NAMALWA (cell line): Measurements from ENCODE around the gene RPL15.
"Not testable (repeated sequence)": the region's sequence is repeated elsewhere in the genome, so short reads cannot be mapped to it uniquely, and the experiment has no call there.

Experiments
- DNase-seq: peaks from one replicate; pipeline ENCODE4 v3.0.0-alpha.2; 2015; ENCODE audit warnings: low spot score

Gene RPL15

DNA sequence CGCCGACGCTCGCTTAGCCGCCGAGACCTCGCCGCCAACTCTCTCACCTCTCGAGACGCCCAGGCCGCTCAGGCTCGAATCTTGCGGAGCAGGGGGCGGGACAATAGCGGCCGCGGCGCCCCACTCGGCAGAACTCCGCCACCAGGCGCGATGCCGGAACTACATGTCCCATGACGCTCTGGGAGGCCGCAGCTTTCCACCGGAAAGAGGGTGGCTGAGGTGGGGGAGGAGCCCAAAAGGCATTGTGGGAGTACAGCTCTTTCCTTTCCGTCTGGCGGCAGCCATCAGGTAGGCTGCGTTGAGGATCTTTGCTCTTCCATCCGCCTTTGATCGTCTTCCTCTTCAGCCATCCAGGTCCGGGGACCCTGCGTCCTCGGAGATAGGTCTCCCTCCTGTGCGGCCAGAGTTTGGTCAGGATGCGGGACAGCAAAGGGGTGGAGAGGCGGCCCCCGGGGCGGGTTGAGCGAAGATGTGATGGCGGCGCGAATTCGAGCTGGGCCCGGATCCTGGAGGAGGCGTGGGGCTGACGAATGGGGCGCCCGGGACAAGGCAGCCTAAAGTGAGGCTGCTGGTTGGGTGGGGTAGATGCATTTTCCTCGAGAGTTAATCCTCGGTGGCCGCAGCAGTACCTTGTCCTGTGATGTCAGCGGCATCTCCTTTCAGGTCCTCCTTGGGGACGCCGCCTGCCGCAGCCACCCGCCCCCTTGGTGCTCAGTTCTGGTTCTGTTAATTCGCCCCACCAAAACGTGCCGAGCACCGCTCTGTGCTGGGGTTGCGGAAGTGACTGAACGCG is at the start of gene RPL15, which contains the start of gene NKIRAS1:
TSS of gene RPL15 (plus strand) at position 247 of the 793 bp plus-strand sequence. CDS start 728 bp downstream, outside the sequence.
TSS of gene NKIRAS1 (minus strand) at position 105 of the 793 bp plus-strand sequence. CDS start 6,086 bp downstream, outside the sequence.
- peak; percentile 98 for DNase-seq

DNA sequence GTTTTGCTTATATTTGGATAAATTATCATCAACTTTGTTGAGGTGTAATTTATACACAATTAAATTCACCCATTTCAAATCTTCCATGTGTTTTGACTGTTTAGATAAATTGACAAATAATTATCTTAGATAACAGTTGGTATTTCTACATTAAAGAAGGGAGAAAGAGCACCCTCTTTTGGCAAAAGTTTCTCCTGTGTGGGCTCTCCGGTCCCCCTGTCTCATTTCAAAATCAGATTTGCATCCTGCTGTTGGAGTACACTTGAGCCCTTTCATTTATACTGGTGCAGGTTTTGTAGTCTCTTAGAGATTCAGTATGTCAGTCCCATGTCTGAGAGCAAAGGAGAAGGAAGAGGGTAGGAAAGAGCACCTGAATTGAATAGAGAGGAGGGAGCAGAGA is 49.5 kb upstream of the RPL15 start:
- peak; percentile 39 for DNase-seq

DNA sequence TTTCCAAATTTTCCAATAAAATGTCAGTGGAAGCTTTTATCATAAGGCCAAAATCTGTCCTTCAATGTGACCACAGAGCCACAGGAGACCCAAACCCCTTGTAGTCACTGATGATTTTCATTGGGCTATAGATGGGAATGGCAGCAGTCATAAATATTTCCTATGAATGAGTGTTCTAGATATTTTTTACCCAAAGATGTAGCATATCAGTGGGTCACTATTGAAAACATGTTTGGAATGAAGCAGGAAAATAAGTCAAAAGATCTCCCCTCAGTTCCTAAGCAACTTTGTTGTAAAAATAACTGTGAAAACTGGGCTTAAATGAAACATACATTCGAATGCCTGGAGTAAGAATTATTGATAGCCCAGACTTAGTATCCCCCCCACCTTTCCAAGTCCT is 49.1 kb upstream of the RPL15 start:
- no peak for DNase-seq

DNA sequence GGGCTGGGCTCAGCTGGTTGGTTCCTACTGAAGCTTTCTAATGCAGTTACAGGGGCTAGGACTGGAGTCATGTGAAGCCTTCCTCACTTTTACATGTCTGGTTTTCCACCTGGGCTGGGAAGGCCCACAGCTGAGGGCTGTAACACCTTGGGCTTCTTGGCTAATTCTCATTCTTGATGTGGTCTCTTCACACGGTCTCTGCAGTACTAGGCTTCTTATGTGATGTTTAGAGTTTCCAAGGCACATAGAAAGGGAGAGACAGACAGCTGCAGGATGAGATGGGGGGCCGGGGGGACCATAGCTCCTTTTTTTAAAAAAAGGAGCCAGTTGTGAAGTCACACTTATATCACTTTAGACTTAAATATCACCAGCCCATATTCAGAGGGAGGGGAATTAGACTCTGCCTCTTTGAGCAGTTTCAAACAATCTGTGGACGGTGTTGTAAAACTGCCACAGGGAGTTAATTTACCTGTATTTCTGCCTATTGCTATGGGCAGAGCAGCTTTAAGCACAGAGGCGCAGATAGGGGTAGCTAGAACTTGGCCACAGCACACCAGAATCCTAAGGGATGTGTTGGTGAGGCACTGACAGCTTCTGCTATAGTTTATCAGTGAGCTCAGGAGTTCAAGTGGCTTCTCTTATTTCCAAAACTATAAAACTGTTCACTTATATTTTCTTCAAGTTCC is 46.8 kb upstream of the RPL15 start:
- no peak for DNase-seq

DNA sequence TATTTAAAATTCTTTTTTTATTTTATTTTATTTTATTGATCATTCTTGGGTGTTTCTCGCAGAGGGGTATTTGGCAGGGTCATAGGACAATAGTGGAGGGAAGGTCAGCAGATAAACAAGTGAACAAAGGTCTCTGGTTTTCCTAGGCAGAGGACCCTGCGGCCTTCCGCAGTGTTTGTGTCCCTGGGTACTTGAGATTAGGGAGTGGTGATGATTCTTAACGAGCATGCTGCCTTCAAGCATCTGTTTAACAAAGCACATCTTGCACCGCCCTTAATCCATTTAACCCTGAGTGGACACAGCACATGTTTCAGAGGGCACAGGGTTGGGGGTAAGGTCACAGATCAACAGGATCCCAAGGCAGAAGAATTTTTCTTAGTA is 46.3 kb upstream of the RPL15 start:
- DNase-seq: not testable (repeated sequence)

DNA sequence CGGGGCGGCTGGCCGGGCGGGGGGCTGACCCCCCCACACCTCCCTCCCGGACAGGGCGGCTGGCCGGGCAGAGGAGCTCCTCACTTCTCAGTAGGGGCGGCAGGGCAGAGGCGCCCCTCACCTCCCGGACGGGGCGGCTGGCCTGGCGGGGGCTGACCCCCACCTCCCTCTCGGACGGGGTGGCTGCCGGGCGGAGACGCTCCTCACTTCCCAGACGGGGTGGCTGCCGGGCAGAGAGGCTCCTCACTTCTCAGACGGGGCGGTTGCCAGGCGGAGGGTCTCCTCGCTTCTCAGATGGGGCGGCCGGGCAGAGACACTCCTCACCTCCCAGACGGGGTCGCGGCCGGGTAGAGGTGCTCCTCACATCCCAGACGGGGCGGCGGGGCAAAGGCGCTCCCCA is 45.6 kb upstream of the RPL15 start:
- DNase-seq: not testable (repeated sequence)

DNA sequence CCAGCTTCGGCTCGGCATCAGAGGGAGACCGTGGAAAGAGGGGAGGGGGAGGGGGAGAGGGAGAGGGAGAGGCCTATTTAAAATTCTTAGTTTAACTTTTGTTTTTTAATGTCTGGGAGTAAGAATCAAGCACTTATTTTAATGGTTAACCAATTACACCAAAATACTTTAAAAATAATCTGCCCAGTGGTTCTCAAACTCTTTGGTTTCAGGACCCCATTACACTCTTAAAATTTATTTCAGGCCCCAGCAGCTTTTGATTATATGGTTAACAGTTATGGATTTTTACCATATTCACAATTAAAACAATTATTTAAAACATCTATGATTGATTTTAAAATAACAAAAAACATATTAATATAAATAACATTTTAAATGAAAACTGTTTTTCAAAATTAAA is 44.6 kb upstream of the RPL15 start:
- no peak for DNase-seq

DNA sequence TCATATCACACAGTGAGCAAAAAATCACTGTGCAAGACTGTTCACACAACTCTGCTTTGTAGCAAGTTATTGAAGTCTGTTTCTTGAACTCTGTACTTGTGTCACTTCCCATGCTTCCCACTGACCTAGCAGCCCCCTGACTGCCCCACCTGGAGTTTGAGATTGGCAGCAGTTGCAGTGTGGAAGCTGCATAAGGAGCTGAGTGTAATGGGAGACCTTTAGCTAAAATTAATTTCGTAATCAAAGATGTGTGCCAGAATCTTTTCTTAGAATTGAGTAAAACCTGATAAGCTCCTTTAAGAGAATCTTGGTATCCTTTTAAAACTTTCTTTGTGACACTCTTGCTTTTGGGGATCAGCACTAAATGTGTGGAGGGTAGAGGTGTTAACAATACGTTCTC is 43.0 kb upstream of the RPL15 start:
- no peak for DNase-seq

DNA sequence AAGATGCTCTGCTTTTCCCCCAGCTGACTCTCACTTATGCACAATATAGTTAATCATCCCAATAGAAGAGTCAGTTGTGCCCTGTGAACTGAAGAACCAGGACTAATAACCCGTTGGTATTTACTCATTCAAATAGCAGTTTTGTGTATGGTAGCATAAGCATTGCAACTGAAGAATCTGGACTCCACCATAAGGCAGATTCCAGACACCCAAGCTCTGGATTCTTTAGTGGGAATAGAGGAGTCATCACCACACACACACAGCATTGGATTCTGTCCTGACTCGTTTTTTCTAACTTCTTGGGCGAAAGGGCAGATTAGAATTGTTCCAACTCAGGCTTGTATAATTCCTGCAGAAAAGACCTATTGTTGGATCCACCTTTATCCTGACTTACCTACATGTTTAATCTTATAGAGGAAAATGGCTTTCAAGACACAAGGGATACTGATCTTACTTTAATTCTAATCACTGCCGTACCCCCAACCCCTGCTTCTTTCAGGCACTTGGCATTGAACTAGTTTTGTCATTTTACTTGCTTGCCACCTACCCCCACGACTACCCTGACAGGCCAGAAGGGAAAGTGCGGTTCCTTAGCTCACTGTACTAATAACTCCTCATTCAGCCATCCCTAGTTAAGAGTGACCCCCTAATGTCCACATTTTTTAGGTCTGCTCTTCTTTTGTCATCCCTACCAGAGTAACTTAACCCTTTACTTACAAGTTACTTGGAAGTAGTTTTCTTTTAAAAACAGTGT is 42.4 kb upstream of the RPL15 start:
- no peak for DNase-seq

DNA sequence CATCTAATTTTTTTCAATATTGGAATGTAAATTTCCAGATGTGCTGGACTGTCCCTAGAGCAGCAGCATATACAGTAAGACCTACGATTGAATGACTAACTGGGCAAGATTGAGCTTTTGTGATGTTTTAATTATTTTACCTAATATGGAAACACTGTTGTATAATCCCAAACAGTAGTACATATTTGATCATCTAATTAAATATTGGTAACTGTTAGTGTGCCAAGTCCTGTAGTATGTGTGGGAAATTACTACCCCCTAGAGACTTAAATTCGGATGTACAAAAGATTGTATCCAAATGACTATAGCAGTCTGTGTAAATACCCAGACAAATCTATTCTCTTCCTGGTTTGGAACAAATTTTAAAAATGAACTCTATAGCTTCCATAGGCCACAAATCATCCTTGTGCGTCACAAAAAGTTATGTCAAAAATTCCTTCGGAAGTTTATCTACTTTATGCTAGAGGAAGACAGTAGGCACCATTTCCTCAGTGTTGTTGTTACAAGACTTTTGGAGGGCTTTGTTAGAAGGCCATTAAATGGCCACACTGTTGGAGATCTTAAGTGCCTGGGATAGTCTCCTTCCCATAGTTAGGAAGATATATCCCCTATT is 41.7 kb upstream of the RPL15 start:
- DNase-seq: no peak

DNA sequence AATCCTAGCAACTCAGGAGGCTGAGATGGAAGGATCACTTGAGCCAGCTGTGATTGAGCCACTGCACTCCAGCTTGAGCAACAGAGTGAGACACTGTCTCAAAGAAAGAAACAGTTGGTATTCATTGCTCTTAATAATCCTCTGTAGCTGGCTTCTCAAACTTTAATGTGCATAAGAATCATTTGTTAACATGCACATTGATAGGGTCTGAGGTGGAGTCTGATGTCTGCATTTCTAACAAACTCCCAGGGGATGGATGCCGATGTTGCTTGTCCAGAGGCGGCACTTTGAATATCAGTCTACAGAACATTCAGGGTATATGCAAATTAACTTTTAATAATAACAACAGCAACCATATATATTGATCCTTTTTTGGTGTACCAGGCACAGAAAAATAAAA is 40.0 kb upstream of the RPL15 start:
- no peak for DNase-seq

DNA sequence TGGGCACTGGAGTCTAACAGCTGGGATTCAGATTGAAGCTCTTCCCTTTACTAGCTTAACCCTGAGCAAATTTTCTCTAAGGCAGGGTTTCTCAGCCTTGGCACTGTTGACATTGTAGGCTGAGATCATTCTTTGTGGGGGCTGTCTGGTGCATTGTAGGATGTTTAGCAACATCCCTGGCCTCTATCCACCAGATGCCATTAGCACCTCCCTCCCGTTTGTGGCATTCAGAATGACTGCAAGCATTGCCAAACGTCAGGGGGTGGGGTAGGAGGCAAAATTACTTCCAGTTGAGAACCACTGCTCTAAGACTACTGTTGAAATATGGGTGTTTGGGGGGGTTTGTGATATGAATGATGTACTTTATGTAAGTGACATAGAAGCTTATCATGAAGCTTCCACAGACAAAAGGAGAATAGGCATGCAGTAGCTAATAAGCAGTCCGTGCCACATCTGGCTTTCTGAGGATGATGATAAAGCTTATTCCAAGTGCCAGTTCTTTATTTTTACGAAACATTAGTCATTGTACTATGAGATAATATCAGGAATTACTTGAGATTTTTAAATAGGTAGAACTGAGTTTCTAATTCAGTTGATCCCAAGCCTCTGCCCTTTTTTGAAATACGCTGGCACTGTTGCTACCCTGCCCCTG is 39.5 kb upstream of the RPL15 start:
- DNase-seq: no peak

DNA sequence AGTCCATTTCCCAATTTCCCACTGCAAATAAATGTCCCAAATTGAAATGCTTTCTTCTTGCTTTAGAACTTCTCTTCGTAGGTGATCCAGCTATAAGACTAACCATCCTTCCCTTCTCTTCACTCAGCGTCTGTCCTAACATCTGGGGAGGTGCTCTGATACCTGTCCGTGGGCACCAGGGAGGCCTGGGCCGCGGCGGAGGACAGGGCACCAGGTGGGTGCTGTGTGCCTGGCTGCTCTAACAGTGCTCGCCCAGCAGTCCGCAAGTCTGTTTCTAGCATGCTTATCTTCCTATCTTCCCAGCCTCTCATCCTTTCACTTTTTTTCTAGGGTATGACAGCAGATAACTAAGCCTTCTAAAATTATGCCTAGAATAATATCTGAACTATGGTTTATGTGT is 37.4 kb upstream of the RPL15 start:
- DNase-seq: no peak

DNA sequence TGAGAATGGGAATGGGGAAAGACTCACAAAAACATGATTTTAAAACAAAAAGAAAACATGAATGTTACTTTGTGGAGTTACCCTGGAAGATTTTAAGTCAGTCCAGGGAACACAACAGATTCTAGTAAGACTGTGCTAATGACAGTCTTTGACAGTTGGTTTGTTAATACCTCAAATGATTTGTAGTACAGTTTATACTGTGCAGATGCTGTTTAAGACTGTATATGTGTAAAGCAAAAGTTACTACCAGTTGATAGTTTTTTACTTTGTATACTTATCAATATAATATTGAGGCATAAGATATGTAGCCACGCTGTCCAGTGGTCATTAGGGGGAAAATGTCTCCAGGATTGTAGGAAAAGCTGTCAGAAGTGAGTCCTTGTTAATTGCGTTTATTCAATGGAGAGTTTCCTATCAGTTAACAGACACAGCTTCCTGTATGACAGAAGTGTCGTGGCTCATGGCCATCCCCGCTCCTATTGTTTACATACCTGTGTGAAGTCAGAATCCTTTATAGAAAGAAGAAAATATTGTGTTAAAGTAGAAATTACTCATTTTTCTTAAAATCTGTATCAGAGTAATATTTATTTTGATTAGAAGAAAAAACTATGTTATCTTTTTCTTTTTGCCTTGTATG is 36.1 kb upstream of the RPL15 start:
- no peak for DNase-seq

DNA sequence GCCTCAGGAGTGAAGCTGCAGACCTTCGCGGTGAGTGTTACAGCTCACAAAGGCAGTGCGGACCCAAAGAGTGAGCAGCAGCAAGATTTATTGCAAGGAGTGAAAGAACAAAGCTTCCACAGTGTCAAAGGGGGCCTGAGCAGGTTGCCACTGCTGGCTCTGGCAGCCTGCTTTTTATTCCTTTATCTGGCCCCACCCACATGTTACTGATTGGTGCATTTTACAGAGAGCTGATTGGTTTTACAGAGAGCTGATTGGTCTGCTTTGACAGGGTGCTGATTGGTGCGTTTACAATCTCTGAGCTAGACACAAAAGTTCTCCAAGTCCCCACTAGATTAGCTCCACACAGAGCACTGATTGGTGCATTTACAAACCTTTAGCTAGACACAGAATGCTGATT is 34.9 kb upstream of the RPL15 start:
- DNase-seq: not testable (repeated sequence)

DNA sequence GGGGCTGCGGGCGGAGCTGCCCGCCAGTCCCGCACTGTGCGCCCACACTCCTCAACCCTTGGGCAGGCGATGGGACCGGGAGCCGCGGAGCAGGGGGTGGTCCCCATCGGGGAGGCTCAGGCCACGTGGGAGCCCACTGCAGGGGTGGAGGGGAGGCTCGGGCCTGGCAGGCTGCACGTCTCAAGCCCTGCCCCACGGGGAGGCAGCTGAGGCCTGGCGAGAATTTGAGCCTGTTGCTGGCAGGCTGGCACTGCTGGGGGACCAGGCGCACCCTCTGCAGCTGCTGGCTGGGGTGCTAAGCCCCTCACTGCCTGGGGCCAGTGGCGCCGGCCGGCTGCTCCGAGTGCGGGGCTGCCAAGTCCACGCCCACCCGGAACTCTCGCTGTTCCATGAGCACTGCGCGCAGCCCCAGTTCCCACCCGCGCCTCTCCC is 34.4 kb upstream of the RPL15 start:
- no peak for DNase-seq

DNA sequence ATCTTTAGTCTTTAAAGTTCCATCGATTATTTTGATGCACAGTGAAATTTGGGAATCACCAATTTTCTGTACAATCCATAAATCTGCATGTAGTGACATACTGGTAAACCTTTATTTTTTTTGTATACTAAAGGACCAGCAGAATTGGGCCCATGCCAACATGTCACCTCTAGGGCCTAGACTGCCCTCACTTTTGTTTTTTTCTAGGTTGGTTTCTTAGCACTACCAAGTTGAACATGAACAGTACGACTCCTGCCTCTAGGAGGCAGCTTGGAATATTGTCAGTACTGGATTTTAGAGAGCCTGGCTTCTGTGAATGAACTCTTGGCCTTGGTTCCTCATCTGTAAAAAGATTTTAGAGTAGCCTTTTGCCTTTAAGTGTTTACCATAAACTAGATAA is 32.5 kb upstream of the RPL15 start:
- peak; percentile 27 for DNase-seq

DNA sequence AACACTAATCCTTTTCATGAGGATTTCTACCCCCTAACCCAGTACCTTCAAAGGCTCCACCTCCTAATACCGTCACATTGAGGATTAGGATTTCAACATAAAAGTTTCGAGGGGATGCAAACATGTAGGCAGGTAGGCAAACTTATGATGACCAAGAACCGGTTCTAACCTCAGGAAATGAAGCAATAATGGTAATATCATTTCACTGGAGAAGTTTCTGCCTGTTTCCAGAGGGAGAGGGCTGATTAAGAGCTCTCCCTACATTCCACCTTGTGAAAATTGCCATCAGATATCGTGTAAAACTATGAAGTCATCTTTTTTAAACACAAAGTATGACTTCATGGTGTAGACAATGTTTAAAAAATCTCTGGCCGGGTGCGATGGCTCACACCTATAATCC is 31.7 kb upstream of the RPL15 start:
- no peak for DNase-seq

DNA sequence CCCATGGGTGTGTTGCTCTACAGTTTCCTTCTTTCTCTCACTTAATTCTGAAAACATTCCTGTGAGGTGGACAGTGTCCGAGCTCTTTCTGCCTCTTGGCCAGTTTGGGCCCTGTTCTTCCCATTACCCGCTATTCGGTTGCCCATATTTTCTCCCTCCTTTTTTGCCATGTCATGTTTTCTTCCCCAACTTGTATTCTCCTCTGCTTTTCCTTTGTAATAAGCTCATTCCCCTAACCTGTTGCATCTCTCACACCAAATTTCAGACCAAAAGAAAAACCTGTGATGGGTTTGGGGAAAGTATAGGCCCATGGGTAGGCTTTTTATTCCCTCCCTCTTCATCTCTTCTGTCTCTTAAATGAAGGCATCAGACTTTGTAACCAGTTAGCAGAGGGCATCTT is 30.6 kb upstream of the RPL15 start:
- no peak for DNase-seq

DNA sequence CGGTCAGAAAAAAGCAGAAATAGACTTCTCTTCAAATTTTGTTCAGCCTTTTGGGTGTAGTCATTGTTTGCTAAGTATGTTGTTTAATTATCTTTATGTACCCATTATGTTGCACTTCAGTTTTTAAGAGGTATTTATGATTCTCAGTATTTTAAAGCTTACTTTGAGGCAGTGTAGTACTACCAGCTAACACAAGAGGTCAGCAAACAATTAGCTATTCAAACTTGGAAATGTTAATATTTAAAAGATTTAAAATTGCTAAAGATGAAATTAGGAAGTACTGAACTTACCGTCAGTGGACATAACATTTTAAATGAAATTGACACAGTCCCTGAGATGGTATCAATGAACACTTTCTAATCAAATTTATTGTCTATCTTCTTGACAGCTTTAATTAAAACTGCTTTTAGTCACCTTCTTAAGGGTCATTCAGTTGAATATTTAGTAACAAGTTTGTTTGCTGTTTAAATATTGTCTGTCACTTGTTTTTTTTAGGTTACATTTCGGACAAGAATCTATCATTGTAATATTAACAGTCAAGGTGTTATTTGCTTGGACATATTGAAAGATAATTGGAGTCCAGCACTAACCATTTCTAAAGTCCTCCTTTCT is 28.2 kb upstream of the RPL15 start:
- peak; percentile 64 for DNase-seq

DNA sequence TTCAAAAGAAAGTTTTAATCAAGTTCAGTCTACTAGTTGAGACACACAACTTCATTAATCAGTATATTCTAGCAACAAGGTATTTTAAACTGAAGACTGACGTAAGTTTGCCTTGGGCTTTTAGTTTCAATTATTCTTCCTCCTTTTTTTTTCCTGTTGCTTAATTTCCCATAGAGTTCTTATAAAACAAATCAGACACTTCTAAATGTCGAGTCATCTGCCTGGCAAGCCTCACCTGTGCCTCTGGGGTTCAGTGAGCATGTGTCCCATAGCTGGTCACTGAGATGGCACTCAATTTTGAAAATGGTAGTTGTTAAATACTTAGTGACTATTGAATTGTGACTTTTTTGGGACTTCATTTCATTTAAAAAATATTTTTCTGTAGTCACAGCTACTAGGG is 27.5 kb upstream of the RPL15 start:
- no peak for DNase-seq
